OCI-LY1 (cell line): Measurements from ENCODE around the gene RNF144A.

Experiments used
- H2AFZ ChIP-seq: fragments of 200-600 bp; sonication (generic), shearing (Covaris generic); 2 replicates; pipeline ENCODE4 v1.6.0; 2014; ENCODE audit warnings: antibody characterized with exemption, mild to moderate bottlenecking, low read length
- H3F3A ChIP-seq: fragments of 200-600 bp; sonication (generic), shearing (Covaris generic); 2 replicates; pipeline ENCODE4 v1.6.0; 2014; ENCODE audit warnings: mild to moderate bottlenecking, antibody characterized with exemption, low read length, moderate library complexity; ENCODE audit not compliant: insufficient read depth
- H3K27ac ChIP-seq: fragments of 200-600 bp; sonication (generic); 2 replicates; pipeline ENCODE4 v1.5.1; 2014; ENCODE audit warnings: low read length, mixed run types, mild to moderate bottlenecking, low read depth; ENCODE audit not compliant: poor library complexity, severe bottlenecking
- H3K27me3 ChIP-seq: fragments of 200-600 bp; sonication (generic); 2 replicates; pipeline ENCODE4 v1.6.0; 2014; ENCODE audit warnings: antibody characterized with exemption, mild to moderate bottlenecking, low read length, moderate library complexity; ENCODE audit not compliant: insufficient read depth
- H3K36me3 ChIP-seq: fragments of 200-600 bp; sonication (generic); 2 replicates; pipeline ENCODE4 v1.6.1; 2014; ENCODE audit warnings: mild to moderate bottlenecking, antibody characterized with exemption, low read length, moderate library complexity, mixed read lengths; ENCODE audit not compliant: insufficient read depth
- H3K4me1 ChIP-seq: fragments of 200-600 bp; sonication (generic); 2 replicates; pipeline ENCODE4 v1.5.1; 2014; ENCODE audit warnings: mild to moderate bottlenecking, low read length, moderate library complexity; ENCODE audit not compliant: insufficient read depth, severe bottlenecking
- H3K4me2 ChIP-seq: fragments of 200-600 bp; sonication (generic), shearing (Covaris generic); 2 replicates; pipeline ENCODE4 v1.6.1; 2014; ENCODE audit warnings: low read length
- H3K4me3 ChIP-seq: fragments of 200-600 bp; sonication (generic); 2 replicates; pipeline ENCODE4 v1.5.1; 2014; ENCODE audit warnings: low read length, low read depth, mild to moderate bottlenecking, mixed read lengths; ENCODE audit not compliant: poor library complexity, severe bottlenecking
- H3K79me2 ChIP-seq: fragments of 200-600 bp; shearing (Covaris generic); 2 replicates; pipeline ENCODE4 v1.6.1; 2016; ENCODE audit warnings: mixed run types, low read length, mixed read lengths; ENCODE audit not compliant: insufficient read depth
- H3K9ac ChIP-seq: fragments of 200-600 bp; sonication (generic), shearing (Covaris generic); 2 replicates; pipeline ENCODE4 v1.6.1; 2014; ENCODE audit warnings: mild to moderate bottlenecking, low read length, mixed read lengths
- H3K9me2 ChIP-seq: fragments of 200-600 bp; sonication (generic), shearing (Covaris generic); 2 replicates; pipeline ENCODE4 v1.6.1; 2014; ENCODE audit warnings: low read depth, mild to moderate bottlenecking, low read length, mixed read lengths
- H3K9me3 ChIP-seq: fragments of 200-600 bp; shearing (Covaris generic); 2 replicates; pipeline ENCODE4 v1.6.1; 2014; ENCODE audit warnings: low read length, mixed read lengths
- H4K20me1 ChIP-seq: fragments of 200-600 bp; sonication (generic), shearing (Covaris generic); 2 replicates; pipeline ENCODE4 v1.6.0; 2016; ENCODE audit warnings: mild to moderate bottlenecking, low read length; ENCODE audit not compliant: insufficient read depth
- CTCF ChIP-seq: fragments of 200-600 bp; sonication (generic), shearing (Covaris generic); IDR thresholded peaks from 2 replicates; pipeline ENCODE4 v1.5.1; 2017; ENCODE audit warnings: mild to moderate bottlenecking, antibody characterized with exemption, low read length, moderate library complexity, mixed read lengths
- EZH2 ChIP-seq: fragments of 200-600 bp; sonication (generic), shearing (Covaris generic); IDR thresholded peaks from 2 replicates; pipeline ENCODE4 v1.8.0; 2017; ENCODE audit warnings: borderline replicate concordance, mixed run types, mild to moderate bottlenecking, antibody characterized with exemption, low read length, moderate library complexity, mixed read lengths

The RNF144A gene

GRCh38 chr2:6966446-6966940 is 49.3 kb downstream of the RNF144A start:
- no peaks in the 10 kb centered on the region for H3F3A ChIP-seq
- H2AFZ ChIP-seq: no peak overlapping the region
- no peaks in the 10 kb centered on the region for H3K4me1 ChIP-seq
- no peaks in the 10 kb centered on the region for H3K27me3 ChIP-seq
- no peaks in the 10 kb centered on the region for H3K36me3 ChIP-seq
- no peak overlapping the region for H3K4me2 ChIP-seq
- H3K79me2 ChIP-seq: no peaks in the 10 kb centered on the region
- H3K9me2 ChIP-seq: no peaks in the 10 kb centered on the region
- H3K9ac ChIP-seq: no peak overlapping the region
- no peak overlapping the region for H3K27ac ChIP-seq
- TF ChIP-seq EZH2 (no peak), CTCF (no peak)
- H4K20me1 ChIP-seq: no peaks in the 10 kb centered on the region
- H3K9me3 ChIP-seq: no peaks in the 10 kb centered on the region
- no peak overlapping the region for H3K4me3 ChIP-seq

GRCh38 chr2:6967301-6967700 is 50.1 kb downstream of the RNF144A start:
- Histone ChIP-seq H4K20me1 (no peaks in the 10 kb centered on the region), H3K27ac (no peak overlapping the region), H3K79me2 (no peaks in the 10 kb centered on the region), H3K9ac (no peak overlapping the region), H3K36me3 (no peaks in the 10 kb centered on the region), H3F3A (no peaks in the 10 kb centered on the region), H3K9me3 (no peaks in the 10 kb centered on the region), H3K4me2 (no peak overlapping the region), H2AFZ (no peak overlapping the region), H3K4me1 (no peaks in the 10 kb centered on the region), H3K4me3 (no peak overlapping the region), H3K9me2 (no peaks in the 10 kb centered on the region), H3K27me3 (no peaks in the 10 kb centered on the region)
- TF ChIP-seq CTCF (no peak), EZH2 (no peak)

GRCh38 chr2:6968319-6969100 is 51.3 kb downstream of the RNF144A start:
- TF ChIP-seq CTCF (no peak), EZH2 (no peak)
- Histone ChIP-seq H2AFZ (no peak overlapping the region), H3K27ac (no peak overlapping the region), H3K4me2 (no peak overlapping the region), H3K9me3 (no peaks in the 10 kb centered on the region), H3F3A (no peaks in the 10 kb centered on the region), H3K79me2 (no peaks in the 10 kb centered on the region), H3K27me3 (no peaks in the 10 kb centered on the region), H3K9me2 (no peaks in the 10 kb centered on the region), H3K9ac (no peak overlapping the region), H3K4me3 (no peak overlapping the region), H3K4me1 (no peaks in the 10 kb centered on the region), H3K36me3 (no peaks in the 10 kb centered on the region), H4K20me1 (no peaks in the 10 kb centered on the region)
